Myocyte (in vitro differentiated cells): Measurements from ENCODE around the gene KCNJ4. TPM values are rescaled to one million over a fixed set of nuclear protein-coding genes. Genes with fewer than 3 reads are reported as not detected.

Experiments
- DNase-seq: peaks from one replicate; pipeline ENCODE4 v3.0.0-alpha.2; 2012; ENCODE audit warnings: low read depth
- total RNA-seq: library from RNA; depleted of rRNA; stranded (reverse); fragments of >200 nt; gene quantifications from 2 replicates; pipeline ENCODE4 v1.2.3, GENCODE V29; 2014

The KCNJ4 gene
- total RNA-seq, 1 donor from 2014 or later: 0.05 TPM

DNA sequence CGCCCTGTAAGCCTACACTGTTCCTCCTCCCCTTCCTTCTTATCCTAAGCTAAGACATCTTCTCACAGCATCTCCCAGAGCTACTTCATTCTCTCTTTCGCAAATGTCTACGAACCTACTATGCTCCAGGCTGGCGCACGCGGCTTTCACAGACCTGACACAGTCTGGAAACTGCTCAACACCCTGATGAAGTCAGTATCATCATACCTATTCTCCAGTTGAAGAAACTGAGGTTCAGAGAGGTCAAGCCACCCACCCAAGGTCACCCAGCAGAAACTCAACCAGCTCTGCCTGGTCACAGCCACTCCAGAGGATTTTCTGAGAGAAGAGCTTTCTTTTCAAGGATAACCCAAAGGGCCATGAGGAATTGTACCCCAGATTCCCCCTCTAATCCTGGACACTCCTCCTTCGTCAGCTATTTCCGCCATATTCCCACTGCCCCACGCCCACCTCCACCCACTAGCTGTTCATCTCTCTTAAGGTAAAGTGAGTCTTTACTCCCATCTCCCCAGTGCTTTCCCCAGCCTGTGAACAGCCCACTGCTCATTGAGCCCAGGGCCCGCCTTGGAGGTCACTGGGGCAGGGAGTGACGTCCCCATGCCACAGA lies 1.8 kb downstream of the KCNJ4 start:
- no peak for DNase-seq

DNA sequence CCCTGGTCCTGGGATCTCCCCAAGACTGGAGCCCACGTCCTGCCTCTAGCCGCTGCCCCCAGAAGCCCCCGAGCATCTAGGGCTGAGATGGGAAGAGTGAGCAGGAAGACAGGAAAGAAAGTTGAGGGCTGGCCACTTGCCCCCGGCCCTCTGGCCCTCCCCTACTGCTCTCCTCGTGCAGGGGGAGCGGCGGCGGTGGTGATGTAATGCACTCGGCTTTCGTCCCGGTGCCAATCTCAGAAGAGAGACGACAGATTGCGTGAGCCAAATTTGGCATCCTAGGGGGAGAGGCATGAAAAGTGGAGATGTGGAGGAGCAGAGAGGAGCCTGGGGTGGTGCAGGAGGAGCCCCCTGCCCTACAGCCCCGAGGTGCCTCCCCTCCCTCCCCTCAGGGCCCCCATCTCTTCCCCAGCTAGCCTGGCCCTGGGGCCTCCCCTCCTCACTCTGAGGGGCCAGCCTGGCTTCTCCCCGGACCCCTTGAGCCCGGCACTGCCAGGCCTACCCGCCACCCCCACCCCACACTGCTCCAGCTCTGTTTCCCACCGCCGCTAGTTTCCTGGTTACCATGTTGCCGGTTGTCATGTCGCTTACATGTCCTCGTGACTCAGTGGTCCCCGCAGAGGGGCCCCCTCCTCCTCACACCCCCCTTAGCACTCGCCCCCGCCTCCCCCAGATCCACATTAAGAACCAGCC lies 2.5 kb downstream of the KCNJ4 start:
- DNase-seq: peak; percentile 53

DNA sequence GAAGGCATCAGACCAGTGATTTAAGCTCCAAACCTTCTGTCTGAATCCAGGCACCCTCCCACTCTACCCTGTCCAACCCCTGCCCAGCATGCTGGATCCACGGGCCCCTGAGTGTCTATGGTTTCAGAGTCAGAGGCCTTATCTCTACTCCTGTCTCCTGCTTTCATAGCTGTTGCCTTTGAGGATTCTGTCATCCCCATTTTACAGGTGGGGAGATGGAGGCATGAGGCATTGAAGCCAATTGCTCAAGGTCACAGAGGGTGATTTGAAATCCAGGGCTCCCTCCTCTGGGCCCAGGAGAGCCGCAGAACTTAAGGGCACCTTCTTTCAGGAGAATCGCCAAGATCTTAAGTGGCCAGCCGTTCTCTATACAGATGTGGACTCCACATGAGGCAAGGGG lies 3.1 kb downstream of the KCNJ4 start:
- no peak for DNase-seq

DNA sequence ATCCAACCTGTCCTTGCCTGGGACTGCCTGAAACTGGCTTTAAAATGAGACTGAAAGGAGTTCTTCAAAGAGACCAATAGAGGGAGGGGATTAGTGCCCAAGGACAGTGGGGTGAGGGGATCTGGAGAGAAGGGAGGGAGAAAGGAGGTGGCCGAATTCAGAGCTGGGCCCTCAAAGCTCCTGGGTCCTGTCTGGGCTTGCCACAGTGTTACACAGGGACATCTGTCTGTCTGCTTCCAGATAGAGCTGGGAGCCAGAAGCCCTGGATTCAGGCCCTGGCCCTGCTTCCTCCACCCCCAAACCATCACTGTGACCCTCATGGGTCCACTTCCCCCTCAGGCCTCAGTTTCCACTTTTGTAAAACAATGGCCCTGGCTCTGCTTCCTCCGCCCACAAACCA lies 3.6 kb downstream of the KCNJ4 start:
- DNase-seq: no peak

DNA sequence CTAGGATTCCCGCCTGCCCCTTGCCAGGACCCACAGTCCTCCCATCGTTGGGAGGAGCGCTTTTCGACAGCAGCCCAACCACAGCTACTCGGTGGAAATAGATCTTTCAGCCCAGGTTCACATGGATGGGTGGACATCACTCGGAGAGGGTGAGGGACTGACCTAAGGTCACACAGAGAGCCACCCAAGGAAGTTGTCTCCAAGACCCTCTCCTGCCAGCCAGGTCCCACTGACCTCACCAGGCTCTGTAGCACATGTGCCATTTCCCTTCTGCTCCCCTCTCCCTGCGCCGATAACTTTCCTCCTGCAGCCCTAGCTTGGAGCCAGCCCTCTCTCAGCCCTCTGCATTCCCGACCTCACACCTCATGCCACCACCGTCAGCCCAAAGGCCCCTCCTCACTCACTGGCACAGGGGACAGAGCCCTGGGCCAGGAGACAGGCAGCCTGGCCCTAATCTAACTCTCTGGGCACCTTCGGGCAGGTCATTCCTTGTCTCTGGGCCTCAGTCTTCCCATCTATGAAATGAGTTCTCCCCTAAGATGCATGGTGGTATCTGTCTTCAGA lies 4.7 kb downstream of the KCNJ4 start:
- no peak for DNase-seq

DNA sequence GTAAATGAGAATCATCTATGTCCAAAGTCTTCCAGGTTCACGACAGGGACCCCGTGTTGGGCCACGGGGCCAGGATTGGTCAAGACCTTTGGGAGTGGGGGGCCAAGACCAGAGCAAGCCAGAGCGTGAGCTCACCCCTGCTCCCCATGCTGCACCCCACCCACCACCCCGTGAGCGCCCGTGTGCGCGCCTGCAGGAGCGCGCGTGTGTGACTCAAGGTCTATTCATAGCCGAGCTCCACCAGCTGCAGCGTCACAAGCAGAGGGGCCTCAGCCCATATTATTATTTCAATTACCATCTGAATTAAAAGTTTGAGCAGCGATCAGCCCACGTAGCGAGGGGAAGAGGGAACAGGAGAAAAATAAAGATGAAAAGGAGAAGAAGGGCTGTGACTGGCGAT lies 5.2 kb downstream of the KCNJ4 start:
- DNase-seq: no peak

DNA sequence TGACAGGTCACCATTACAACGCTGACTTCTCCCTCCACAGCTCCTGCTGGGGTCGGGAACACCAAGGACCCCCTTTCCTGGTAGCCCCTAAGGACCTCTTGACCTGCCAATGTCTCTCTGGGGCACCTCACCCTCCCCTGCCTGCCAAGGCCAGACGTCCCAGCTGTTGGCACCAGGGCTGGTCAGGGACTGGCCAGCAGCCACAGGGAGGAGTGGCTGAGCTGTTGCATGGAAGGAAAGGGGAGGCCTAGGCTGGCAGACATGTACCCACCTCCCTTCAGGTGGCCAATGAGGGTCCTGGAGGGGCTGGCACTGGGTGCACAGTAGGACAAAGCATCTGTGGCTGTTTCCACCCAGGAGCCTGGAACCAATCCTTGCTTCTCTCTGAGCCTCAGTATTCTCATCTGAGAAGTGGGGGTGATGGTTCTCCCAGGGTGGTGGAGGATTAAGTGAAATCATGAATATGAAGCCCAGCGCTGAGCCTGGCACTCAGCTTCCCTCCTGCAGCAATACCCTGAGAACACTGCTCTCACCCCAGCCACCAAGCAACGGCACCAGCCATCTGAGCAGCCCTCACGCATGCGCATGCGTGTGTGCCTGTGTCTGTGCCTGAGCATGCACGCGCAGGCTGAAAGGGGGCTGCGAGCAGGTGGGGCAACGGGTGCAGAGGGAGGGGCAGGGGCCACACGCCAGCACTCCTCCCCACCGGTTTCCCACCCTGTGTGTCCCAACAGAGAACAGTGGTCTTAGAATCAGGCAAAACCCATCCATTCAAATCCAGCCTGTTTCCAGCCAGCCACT lies 5.9 kb downstream of the KCNJ4 start:
- DNase-seq: peak; percentile 55

DNA sequence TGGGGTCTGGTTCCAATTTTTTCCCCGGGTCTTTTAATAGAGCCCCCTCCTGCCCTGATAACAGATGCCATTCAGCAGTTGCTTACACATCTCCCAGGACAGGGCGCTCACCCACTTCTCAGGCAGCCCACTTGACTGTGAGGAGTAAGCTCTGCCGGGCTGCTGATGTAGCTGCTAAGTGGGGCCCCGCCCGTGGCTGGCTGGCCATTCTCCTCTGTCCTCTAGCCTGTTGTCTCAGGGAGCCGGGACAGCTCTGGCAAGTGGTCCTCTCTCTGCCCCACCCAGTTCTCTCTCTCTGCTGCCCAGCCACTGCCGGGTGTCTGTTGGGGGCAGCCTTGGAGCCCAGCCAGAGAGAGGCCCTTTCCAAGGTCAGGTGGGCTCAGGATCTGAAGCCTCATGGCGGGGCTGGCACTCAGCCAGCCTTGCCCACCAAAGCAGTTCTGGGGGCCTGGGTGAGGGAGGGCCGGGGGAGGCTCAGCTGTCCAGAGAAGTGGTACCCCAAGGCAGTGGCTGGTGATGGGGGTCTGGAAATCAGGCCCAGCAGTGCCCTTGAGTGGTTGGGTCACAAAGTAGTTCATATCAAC lies 8.9 kb downstream of the KCNJ4 start:
- DNase-seq: no peak

DNA sequence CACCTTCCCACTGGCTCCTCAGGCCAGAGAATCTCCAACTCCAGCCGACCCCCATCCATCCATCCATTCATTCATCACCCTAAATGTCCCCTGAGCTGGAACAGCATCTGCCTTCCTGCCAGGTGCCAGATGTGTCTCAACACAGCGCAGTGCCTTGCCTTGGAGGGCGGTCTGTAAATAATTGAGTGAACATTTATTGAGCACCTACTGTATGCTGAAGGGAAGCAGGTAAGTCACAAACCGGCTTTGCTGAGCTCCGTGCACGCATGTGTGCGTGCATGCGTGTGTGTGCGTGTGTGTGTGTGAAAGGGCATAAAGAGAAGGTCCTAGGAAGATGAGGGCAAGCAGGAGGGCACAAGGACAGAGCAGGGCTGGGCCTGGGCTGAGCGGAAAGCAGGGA lies 10.2 kb downstream of the KCNJ4 start:
- no peak for DNase-seq

DNA sequence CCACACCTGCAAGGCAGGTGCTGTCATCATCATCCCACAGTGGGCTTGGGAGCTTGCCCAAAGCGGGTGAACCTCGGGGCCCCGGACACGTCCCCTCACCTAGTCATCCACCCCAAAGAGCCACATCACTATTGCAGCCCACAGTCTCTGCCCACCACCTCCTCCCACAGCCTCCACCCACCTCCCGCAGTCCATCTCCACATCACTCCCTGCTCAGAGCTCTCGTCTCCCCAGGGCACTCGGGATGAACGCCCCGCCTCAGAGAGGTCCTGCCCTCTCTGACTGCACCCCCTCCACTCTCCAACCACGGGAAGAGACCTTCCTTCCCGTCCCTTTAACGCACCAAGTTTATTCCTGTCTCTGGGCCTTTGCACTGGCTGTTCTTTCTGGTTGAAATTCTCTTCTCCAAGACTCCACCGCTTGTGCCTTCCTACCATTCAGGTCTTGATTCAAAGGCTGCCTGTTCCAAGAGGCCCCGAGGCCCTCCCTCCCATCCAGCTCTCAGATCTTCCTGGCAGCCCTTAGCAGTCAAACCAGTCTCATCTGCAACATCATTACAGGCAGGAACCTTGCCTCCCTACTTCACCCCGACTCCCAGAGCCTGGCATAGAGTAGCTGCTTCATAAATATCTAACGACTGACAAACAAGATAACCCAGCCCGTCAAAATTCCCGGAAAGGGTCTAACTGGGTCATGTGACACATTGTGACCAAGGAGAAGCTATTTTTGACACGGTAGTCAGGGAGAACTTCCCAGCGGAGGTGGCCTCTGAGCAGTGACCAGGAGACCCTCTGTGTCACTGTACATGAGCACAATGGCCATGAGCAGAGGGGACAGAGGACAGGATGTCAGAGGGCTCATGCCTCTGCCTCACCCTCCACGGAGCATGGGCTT lies 11.1 kb downstream of the KCNJ4 start:
- no peak for DNase-seq

DNA sequence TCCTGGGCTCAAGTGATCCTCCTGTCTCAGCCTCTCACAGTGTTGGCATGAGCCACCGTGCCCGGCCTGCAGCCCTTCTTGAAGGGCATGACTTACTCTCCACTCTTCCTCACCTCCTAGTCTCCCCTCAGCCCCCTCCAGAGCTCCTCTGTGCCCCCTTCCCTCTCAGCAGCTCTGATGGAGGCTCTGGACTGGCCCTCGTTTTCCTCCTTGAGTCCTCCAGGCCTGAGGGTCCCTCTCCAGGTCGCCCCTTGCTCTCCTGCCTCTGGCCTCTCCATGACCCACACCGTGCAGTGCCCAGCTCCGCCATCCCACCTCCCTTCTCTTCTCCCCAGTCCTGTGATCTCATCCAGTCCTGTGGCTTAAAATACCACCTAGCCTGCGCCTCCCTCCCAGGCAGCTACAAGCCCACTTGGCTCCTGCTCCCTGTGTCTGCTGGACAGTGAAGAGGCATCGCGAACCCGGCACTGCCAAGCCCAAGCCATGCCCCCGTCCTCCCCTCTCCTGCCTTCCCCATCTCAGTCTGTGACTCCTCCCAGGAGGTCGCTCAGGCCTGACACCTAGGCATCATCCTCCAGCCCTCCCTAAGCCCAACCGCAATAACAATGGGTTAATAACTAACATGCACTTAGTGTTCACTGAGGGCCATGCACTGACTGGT lies 11.9 kb downstream of the KCNJ4 start:
- DNase-seq: no peak

DNA sequence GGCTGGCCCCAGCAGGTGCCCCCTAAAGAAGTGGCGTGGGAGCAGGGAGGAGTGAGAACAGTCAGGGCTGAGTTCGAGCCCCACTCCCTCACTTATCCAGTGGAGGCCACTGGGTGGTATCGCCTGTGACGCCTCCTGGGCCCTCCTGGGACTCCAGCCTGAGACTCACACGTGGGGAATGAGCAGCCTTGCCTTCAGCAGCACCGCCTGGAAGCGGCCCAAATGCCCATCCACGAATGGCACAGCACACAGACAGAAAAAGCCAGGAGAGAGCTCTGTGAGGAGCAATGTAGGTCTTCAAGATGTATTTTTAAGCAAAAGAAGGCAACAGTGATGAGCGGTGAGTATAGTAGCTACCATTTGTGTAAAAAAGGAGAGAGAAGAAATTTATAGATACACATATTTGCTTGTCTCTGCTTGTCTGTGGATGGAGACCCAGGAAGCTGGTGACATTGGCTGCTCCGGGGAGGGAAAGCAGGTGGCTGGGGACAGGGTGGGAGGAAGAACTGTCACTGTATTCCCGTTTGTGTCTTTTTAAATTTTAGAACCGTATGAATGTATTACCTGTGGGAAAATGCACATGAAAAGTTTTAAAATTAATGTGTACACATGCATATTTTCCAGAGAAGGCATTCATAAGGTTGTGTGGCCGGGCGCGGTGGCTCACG lies 13.2 kb downstream of the KCNJ4 start:
- DNase-seq: no peak

DNA sequence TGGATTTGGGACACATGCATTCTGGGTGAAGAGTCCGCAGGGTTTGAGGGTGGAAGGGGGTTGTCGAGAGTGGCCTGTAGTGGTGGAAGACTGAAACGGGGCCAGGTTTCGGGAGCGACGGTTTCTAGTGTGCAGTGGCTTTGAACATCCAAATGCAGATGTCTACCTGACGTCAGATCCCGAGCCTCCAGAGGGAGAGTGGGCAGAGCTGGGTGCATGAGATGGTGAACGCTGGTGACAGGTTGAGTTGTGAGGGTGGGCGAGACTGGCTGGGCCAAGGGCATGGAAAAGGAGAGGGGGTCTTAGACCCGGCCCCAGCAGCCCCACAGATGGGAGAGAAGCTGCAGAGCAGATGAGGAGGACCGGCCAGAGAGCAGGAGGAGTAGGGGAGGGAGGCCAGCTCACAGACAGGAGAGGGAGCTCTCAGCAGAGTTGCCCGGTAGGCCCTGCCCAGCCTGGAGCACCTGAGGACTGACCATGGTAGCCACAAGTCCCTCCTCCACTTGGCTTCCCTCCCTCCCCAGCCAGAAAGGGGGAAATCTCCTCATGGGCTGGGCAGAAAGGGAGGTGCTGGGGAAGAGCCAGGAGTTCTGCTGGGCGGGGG lies 14.2 kb downstream of the KCNJ4 start:
- no peak for DNase-seq

DNA sequence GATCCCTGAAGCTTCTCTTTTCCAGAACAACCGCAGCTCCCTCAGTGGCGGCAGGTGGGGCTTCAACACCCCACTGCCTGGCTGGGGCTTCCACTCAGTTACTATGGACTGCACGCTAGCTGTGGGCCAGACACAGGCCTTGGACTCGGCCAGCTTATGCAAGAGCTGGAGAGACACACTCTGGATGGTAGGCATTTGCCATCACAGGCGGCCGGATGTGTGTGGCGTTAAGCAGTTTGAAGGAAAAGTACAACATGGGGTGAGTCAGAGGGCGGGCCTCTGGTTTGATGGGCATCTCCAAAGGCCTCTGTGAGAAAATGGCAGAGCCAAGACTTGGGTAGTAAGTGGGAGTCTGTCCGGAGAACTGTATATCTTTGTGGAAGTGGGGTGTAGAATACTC lies 17.6 kb downstream of the KCNJ4 start:
- no peak for DNase-seq

DNA sequence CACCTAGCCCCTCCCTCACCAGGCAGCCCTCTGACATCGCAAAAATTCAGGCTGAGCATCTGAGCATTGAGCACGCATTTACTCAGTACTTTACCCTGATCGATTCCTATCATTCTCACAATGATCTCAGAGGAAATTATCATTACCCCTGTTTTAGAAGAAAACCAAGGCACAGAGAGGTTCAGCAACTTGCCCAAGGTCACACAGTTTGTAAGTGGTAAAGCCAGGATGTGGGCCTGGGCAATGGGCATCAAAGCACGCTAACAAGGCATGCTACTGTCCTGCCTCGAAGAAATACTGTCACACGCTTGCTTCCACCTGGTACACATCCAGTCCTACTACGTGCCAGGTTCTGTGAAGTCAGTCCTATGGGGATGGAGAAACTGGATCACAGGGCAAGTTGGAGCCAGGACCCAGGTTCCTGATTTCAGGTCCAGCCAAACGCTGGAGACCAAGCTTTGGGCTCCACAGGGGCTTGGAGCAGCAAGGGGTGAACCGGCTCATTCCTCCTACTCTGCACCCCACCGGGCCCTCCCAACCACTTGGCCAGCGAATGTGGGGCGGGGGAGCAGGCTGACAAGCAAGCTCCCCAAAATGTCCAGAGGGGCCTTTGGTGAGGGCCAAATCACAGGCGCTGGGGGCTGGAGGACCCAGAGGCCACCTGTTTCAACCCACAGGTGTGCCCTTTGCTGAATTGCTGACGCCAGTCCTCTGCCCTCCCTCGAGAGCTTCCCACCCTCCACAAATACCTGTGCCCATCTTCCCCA lies 18.2 kb downstream of the KCNJ4 start:
- DNase-seq: no peak

DNA sequence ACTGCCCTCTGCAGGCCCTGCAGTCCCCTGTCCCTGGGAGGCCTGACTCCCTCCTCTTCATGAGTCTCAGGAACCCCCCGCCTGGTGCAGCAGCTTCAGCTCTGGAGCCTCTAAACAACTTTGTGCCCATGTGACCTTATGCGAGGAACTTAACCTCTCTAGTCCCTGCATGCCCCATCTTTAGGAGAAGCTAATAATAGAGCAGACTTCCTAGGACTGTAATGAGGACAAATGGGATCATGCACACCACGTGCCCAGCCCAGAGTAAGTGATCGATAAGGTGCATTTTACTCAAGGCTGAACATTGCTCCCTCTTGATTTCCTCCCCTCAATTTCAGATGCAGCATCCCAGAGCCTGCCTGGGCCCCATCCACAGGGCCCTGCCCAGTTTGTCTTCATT lies 19.0 kb downstream of the KCNJ4 start:
- no peak for DNase-seq

DNA sequence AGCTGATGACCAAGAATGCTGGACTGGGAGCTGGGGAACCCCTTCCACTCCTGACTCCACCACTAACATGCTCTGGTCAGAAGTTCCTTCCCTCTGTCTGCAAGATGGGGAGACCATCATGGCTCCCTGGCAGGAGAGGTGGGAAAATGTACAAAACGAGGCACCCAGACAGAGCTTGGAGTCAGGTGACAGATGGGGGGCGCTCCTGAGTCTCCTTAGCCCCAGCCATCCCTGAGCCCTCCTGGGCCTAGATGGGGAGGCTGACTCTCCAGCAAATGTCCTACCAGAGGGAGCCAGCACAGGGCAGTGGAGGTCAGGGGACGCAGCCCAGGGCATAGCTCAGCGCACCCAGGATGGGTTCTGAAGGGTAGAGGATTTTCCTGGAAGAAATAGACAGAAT lies 20.0 kb downstream of the KCNJ4 start:
- DNase-seq: no peak

DNA sequence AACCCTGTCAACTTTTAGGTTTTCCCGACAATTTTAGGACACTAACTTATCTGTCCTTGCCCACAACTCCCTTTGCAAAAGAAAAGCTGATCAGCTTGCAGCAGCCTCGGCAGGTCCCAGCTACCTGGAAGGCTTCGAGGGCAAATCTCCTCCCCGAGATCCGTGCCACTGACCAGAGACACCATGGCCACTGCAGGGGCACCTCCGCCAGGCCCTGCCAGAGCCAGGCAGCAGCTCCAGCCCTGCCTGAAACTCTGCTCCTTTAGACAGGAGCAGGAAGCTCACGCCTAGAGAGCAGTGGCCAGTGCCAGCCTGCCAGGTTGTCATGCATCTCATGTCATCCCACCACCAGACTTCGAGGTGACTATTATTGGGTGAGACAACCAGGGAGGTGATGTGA lies 21.1 kb downstream of the KCNJ4 start:
- no peak for DNase-seq

DNA sequence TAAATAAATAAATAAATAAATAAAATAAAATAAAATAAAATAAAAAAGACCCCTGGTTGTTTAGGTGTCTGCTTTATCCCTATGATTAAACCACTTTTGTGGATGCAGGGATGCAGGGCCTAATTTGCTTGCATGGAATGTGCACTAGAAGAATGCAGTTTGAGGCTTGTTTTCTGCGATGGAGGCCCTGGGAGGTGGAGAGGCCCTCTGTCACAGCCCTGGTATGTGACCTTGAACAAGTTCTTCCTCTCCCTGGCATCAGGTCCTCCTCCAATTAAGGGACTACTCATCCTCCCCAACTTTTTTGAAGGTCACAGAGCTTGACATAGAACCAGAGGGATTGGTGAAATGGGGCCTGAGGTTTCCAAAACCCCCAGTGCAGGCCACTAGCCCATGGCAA lies 22.7 kb downstream of the KCNJ4 start:
- DNase-seq: no peak
